Stimulated activated CD8-positive, alpha-beta memory T cell treated with anti-CD3 and anti-CD28 coated beads, Interleukin-7, amount 100 ng/mL, for 24 hours (primary cell): ENCODE data around the gene AFDN.

Experiments used
- DNase-seq: peaks from one replicate; pipeline ENCODE4 v3.0.0-alpha.2; 2020; ENCODE audit warnings: low read depth

AFDN gene

DNA sequence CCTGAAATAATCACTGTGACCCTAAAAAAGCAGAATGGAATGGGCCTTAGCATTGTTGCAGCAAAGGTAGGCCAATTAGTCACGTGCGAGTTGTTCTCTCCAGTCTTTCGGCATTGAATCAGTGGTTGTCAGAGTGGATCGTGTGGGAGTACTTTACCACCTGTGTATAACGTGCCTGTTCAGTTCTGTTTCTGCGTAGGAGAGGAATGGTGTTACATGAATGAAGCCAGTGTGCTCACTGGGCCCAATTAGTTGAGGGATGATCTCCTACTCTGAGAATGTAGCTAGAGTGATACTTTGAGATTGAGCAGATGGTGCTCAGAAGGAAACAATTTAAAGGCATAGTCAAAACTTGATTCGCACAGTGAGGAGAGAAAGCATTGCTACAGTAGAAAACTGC is 98.3 kb downstream of the AFDN start:
- no peak for DNase-seq

DNA sequence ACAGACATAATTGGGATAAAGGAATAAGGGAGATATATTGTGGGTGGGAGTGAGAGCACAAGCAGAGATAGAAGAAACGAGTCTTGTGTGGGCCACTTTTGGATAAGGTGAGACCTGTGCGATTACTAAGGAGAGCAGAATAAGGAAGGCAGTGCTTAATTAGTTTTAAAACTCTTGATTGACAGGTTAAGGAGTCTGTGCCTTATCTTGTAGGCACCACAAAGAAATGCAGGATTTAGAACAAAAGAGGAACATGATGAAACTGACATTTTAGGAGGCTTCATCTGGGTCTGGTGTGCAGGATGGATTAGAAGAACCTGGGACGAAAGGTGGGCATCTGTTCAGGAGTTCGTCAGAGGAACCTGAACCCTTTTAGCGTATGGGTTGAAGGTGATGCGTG is 100.5 kb downstream of the AFDN start:
- DNase-seq: no peak

DNA sequence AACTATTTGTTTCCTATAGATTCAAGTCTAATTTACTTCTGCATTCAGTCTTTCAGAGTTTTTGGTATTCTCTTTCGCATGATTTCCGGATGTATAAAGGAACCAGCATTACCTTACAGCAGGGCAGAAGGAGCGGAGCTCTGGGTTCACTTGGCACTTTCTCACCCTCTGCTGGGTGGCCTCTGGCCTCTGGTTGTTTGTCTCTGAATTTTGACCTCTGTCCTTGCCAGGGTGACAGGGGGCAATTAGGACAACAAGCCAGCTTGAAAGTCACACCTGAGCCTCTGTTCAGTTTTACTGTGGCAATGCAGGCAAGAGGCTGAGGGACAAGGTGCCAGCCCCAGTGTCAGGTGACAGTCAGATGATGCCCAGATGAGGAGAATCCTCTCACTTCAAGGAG is 101.4 kb downstream of the AFDN start:
- DNase-seq: no peak

DNA sequence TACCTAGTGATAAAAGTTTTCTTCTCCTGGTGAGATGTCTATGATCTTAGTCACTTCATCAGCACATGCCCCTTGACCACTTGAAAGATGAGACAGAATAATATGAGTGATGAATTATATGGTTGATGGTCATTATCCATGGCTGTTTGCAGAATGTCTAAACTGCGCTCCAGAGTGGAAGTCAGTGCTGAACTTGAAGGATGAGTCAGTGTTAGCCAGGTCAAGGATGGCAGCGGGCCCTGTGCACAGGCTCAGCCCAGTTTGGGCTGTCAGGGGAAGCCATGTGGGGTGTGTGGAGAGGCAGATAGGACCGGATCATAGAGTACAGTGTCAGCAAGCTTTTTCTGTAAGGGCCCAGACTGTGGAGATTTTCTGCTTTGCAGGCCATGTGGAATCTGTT is 103.6 kb downstream of the AFDN start:
- DNase-seq: no peak

DNA sequence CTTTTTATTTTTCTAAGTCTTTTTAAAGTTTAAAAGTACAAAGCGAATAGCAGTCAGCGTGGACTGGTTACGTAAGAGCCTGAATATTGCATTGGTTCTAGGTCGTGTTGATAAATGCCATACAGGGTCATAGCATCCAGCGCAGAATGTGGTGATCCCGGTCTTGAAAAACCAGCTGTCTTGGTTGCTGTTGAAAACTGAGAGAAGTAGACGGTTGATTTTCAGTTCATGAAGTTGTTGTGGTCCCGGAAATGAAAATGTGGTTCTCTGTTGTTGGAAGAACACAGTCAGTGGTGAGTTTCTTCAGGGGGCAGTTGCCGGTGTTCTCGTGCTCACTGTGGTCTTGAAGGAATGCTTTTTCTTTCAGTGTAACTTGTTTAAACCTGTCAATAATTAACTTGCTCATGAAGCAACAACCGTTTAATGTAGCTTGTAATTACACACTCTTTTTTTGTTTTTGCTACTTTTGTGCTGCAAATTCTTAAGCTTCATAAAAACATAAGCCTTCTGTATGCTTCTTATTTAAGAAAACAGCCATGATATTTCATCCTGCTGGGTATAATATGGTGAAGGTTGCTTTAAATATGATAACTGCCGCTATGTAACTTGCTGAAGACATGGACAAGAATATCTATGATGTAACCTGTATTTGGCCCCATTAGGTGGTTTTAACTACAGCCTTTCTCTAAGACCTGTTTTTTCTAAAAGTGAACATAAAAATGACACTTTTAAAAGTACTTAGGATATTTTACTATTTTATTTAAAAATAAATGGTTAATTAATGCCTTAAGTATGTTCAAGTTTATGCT is 106.0 kb downstream of the AFDN start:
- DNase-seq: no peak

DNA sequence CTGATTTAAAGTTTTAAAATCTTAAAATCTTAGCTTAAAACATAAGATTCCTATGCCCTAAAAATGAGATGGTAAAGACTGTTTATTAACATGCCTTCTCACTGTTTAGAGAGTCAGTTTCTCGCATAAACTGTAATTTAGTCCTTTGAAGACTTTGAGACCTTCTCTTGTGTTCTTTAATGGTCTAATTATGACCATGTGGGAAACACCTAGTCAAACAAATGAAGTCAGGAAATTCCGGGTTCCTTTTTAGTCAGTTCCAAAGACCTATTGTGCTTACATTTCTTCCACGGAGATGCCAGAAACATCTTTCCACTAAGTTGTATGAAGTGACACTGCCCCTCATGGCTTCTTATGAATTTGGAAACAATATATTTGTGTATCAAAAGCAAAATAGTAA is 106.6 kb downstream of the AFDN start:
- no peak for DNase-seq

DNA sequence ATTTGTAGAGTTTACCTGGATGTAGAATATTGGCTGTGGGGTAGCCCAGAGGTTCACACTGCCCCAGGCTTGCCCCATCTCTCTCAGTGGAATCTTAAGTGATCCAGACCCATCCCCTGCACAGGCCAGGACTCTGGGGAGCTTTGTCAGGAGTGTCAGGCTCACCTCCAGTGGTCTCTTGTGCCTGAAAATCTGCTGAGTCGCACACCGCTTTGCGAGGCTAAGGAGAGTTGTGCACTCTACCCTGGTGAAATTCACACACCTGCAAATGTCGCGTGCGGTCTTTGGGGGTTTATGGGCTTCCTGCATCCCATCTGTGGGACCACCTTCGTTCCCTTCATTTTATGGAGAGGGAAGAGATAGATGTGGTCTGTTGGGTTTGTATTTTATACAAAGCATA is 107.1 kb downstream of the AFDN start:
- DNase-seq: no peak

DNA sequence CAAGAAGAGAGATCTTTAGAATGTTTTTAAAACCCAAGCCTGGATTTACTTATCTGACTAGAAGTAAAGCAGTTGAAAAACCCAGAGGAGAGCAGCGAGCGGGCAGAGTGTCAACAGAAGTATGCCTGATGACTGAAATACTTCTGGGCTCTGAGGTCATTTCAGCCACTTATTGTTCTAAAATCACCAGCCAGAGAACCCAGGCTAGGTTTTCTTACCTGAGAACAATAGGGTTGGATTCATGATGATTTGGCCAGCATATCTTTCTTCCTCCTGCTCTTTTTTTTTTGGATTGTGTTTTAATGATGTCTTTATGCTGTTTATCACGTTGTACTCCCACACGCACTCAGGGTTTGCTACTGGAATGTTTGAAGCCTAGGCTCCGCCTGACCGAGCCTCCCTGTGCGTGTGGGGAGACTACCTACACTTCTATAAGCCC is 107.7 kb downstream of the AFDN start:
- no peak for DNase-seq

DNA sequence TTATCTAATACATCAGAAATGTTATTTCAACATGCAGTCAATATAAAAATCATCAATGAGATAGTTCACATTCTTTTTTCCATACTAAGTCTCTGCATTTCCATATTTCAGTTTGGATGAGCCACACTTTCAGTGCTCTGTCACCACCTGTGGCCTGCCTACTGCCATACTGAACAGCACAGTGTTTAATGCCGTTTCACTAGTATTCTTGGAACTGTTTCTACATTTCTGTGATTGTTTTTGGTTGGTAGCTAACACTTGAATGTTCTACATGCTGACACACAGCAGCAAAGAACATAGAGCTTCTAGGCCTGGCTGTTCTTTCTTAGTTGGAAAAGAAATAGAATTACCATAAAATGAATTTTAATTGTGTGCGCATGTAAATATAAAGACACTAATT is 109.3 kb downstream of the AFDN start:
- no peak for DNase-seq

DNA sequence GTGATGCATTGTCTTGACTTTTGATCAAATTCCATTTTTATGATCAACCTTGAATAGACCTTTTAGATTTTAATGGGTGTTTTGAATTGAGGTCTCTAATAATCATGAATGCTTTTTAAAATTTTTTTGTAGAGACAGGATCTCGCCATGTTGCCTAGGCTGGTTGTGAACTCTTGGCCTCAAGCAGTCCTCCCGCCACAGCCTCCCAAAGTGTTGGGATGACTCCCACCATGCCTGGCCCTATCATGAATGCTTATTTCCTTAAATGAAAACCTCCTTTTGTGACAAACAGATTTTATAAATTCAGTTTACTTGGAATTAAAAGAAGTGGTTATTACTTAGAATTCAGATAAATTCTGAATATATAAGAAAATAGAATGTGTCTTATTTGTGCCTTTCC is 110.6 kb downstream of the AFDN start:
- DNase-seq: no peak

DNA sequence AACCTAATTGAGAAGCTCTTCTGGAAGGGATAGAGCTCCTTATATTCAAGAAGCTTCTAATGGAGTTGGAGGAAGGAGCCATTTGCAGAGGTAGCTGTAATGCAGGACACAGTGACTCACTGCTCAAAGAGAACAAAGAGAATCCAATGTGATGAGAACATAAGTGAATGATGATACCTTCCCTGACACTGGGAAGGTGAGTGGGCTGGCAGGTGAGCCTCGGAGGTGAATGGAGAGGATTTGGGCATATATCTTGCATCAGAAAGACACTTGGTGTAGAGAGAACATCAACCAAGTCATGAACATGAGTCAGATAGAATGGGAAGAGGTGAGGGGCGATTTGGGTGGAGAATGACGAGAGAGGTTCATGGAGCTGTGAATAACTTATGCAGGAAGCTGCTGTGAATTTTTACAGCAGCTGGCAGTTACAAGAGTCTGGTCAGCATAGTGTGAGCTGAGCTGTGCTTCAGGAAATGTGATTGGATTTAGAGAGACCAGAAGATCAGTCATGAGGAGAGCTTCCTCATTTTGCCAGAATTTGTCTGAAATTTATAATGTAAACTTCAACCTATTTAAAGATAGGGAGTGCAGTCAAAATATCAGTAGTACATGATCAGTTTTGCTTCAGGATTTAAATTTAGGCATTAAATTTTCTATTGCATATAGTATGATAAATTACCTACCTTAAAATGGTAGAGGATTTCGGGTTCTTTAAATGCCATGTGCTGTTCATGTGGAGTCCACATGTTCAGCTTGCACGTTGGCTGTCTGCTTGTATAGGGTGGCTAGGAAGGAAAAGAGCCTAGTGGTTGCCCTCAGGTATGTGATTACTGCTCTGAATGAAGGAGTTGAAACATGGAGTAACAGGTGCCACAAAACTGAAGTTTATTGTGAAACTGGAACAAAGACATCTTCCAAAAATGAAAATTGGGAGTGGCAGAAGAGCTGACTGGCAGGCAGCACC is 111.5 kb downstream of the AFDN start:
- DNase-seq: no peak

DNA sequence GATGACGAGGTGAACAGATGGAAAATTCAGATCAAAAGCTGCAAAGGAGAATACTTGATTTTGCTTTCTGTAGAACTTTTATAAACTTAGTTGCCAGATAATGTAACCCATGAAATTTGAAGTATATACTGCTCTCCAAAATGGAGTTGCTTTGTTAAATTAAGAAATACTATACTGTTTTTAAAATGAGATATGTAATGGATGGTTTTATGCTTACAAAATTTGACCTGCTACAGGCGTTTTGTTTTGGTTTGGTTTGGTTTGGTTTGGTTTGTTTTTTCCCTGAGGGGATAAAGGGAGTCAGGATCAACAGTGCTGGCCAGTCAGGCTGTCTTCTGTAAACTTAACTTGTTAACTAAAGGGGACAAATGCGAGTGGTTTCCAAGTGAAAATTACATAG is 115.1 kb downstream of the AFDN start:
- DNase-seq: no peak

DNA sequence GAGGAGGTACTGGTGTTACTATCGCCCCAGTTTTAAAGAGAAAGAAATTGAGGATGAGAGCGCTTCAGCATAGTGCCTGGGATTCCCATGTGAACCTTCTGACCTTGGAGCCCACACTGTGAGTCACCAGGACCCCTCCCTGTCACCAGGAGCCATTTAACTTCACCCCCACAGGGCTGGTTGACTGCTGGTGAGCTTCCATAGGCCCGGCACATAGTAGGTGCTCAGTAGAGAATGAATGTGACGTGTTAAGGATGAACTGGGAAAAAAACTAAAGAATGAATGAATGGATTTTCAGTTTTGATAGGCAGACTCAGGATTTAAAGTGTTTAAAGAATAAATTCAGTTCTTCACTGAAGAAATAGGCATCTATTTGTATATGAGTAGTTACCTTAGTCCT is 117.4 kb downstream of the AFDN start:
- DNase-seq: no peak

DNA sequence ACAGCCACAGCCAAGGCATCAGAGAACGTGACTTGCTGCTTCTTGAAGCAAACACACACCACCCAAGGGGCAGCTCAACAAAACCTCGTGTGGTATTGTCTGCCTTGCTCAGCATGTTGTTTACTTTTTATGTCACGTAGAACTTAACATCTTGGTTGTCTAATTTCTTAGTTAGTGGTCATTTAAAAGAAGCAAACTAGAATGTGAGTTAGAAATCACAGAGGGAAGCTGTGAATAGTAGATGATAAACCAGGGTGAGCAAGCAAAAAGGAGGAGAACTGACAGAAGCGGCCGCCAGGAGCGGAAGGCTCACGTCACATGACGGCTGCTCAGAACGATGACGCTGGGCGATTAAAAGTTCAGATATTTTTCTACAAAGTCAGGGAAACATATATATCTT is 119.3 kb downstream of the AFDN start:
- no peak for DNase-seq

DNA sequence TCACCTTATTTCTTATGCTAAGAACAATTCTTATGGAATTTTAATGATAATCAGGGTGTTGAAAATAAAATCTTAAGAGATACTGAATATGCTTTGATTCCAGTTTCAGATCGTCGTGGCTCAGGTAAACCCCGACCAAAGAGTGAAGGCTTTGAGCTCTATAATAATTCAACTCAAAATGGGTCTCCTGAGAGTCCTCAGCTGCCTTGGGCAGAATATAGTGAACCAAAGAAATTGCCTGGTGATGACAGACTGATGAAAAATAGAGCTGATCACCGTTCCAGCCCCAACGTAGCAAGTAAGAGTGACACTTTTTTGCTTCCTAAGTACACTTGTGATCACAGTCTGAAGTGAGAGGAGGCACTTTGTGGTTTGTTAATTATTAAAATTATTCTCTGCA is 119.9 kb downstream of the AFDN start:
- DNase-seq: no peak

DNA sequence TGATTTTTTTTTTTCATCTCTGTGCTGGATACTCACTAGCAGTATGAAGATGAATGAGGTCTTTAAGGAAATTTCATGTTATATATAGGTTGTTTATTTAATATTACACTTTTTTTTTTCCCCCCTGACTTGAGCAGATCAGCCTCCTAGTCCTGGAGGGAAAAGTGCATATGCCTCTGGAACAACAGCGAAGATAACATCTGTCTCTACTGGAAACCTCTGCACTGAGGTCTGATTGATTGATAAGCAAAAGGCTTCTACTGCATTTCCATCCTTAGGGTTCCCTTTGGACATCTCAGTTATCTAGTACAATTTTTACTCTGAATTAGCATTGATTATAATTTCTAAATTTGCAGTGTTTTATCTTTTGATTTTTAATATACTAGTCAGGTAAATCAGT is 121.0 kb downstream of the AFDN start:
- DNase-seq: no peak

DNA sequence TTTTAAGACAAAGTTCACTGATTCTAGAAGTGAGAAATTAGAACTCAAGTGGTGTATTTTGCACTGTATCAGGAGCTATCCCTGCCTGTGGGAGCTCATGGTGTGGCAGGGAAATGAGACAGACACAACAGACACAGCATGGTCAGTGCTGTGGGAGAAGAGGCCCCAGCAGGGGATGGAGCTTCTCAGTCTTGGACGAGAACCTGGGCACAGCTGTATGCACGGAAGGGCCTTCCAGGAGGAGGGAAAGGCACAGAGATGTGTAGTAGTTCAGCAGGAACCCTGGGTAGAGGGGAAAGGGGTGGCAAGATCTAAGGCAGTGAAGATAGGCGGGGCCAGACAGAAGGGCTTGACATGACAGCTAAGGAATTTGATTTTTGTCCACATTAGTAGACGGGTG is 122.0 kb downstream of the AFDN start:
- DNase-seq: no peak

DNA sequence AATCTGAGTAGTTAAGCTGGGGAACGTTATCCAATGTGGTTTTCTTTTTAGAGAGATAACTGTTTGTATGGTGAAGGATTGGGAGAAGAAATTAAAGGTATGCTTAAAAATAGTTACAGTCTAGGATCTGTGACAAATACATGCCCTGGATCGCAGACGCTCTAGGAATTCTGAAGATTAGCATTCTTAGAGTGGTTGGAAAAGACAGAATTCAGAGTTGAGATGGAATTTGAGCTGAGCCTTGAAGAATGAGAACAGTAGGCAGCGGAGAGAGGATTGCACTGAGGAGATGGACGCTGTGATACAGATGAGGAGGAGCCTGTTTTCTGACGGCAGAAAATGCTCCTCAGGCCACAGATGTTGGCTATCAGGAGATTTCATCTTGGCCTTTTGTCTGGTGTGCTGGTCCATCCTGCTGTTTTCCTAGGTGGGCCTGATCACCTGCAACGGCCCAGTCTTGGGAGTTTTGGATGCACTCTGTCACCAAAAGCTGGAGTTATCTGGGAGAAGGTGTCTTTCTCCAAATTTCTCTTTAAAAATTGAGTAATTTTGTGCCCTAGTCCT is 122.5 kb downstream of the AFDN start:
- DNase-seq: no peak

DNA sequence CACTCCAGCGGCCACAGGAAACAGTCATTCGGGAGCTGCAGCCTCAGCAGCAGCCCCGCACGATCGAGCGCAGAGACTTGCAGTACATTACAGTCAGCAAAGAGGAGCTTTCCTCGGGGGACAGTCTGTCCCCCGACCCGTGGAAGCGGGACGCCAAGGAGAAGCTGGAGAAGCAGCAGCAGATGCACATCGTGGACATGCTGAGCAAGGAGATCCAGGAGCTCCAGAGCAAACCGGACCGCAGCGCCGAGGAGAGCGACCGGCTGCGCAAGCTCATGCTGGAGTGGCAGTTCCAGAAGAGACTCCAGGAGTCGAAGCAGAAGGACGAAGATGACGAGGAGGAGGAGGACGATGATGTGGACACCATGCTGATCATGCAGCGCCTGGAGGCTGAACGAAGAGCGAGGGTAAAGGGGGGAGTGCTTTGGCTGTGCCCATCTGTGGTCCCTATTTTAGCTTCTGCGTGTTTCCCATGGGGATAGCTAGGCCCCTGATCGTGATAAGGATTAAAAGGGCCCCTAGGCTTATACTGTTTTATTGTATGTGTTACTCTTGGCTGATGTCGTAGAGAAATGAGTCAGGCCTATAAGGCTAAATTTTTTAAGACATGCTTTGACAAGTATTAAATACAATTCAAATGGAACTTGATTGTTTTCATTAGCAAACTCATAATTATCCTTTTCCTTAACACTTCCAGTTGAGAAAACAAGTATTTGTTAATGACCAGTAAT is 125.2 kb downstream of the AFDN start:
- no peak for DNase-seq

DNA sequence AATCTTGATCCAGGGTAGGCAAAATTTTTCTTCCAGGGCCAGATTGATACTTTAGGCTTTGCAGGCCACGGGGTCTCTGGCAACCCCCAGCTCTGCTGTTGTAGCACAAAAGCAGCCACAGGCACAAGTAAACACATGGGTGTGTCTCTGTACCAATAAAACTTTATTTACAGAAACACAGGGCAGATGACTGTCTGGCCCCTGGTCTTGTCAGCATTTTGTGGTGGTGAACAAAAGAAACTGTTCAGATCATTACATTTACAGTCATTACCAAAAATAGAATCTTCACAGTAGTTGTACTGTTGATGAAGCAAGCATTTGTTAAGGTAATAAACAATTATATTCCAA is 125.8 kb downstream of the AFDN start:
- no peak for DNase-seq

DNA sequence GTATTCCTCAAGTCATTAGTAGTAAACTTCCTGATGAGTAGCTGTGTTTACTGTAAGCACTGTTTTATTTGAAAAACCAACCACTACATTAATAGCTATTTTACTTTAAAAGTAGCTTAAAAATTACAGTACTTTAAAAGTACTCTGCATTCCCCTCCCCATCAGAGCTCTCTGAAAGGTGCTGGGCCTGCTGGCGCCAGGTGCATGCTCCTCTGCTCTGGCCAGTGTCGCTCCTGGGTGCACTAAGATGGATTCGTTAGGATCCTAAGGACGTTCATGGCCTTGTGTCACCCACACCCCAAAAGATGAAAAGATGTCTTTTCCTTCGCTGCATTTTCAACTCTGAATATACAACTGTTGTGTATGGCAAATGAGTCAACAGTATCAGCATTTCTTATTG is 126.8 kb downstream of the AFDN start:
- no peak for DNase-seq

DNA sequence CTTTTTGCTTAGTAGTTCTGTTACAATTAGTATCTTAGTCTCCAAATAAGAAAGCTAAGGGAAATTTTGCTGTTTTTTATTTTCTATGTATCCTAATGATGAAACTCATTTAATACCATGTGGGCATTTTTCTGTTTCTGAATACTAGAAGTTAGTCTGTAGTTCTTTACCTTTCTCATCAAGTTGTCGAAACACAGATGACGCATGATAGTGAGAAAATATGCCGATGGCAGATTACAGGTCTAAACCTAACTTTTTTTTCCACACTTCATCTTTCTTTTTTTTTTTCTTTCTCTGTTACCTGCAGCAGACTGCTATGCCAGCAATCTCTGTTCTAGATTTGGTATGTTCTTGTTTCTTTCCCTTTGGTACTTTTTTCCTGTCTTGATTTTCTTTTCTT is 127.4 kb downstream of the AFDN start:
- no peak for DNase-seq
